ENCODE measurements around the gene AMPH. TPM values are rescaled to one million over a fixed set of nuclear protein-coding genes. Genes with fewer than 3 reads are reported as not detected.

AMPH gene
- not detected for total RNA-seq
- under 1 TPM; 0.11 to 0.28 TPM for polyA plus RNA-seq
- total RNA-seq = not detected

- Histone ChIP-seq H3K4me3 (ENCODE audit: low read length) (no peak within 1 kb of the TSS), H3K9me3 (ENCODE audit: control insufficient read depth in 2 of 3, low read length in 3 of 3) (no peaks in the 10 kb centered on the region), H3K27ac (ENCODE audit: low read depth, low read length) (no peak within 1 kb of the TSS), H3K27me3 (ENCODE audit: control insufficient read depth in 2 of 2, insufficient read depth in 2 of 2, low read length in 2 of 2) (no peaks in the 10 kb centered on the region), H3K4me1 (ENCODE audit: control insufficient read depth in 2 of 2, insufficient read depth in 2 of 2, low read length in 2 of 2) (no peaks in the 10 kb centered on the region), H3K36me3 (ENCODE audit: control insufficient read depth in 2 of 3, insufficient read depth in 3 of 3, low read length in 3 of 3) (no peaks in the 10 kb centered on the region)
- intact Hi-C loops (cut with micrococcal nuclease) = no loop called here
- Mint-ChIP-seq H3K4me1 (peaks cover 0 to 22% (median 11%) of the 10 kb centered on the region in 7 donors), H3K9me3 (peaks cover 0 to 5% (median 0%) of the 10 kb centered on the region in 11 donors), H3K27me3 (peaks cover 40 to 67% (median 56%) of the 10 kb centered on the region in 5 donors), H3K36me3 (no peaks in the 10 kb centered on the region), H3K27ac (no peak within 1 kb of the TSS), H3K4me3 (peak within 1 kb of the TSS; percentile 53 to 82 (median 76))
- peak in 2 of 9 donors; percentile 2 to 3 for DNase-seq
- ChIA-PET POLR2A (no interaction called here), CTCF (interaction anchor here (1.5 to 2.2 kb wide), 2 partner anchors 232 to 234 kb away, joined by 5 to 13 read pairs; no protein-coding TSS in a partner anchor)
- ATAC-seq = no peak
Measured at GRCh38 chr7:38630720-38631673, at the start of gene AMPH. Gene AMPH (minus strand): TSS chr7:38631373. CDS start chr7:38631351, 22 bp downstream.

- peak; percentile 29 for ATAC-seq
- H3K36me3 Mint-ChIP-seq = no peaks in the 10 kb centered on the region
- H3K27me3 ChIP-seq (ENCODE audit: control insufficient read depth in 2 of 2, insufficient read depth in 2 of 2, low read length in 2 of 2) = no peaks in the 10 kb centered on the region
- no peaks in the 10 kb centered on the region for H3K4me1 Mint-ChIP-seq
- DNase-seq = no peak
- no peaks in the 10 kb centered on the region for H3K4me1 ChIP-seq (ENCODE audit: control insufficient read depth in 2 of 2, insufficient read depth in 2 of 2, low read length in 2 of 2)
- H3K36me3 ChIP-seq (ENCODE audit: control insufficient read depth in 2 of 3, insufficient read depth in 3 of 3, low read length in 3 of 3) = no peaks in the 10 kb centered on the region
- ChIA-PET CTCF (no interaction called here), POLR2A (no interaction called here)
- H3K27ac Mint-ChIP-seq = no peak overlapping the region
- peaks cover 0 to 4% (median 0%) of the 10 kb centered on the region in 11 donors for H3K9me3 Mint-ChIP-seq
- intact Hi-C loops (cut with micrococcal nuclease) = no loop called here
- no peak overlapping the region for H3K27ac ChIP-seq (ENCODE audit: low read depth, low read length)
- H3K9me3 ChIP-seq (ENCODE audit: control insufficient read depth in 2 of 3, low read length in 3 of 3) = no peaks in the 10 kb centered on the region
- H3K27me3 Mint-ChIP-seq = peaks cover under 1 to 13% (median 8%) of the 10 kb centered on the region in 5 donors
- H3K4me3 Mint-ChIP-seq = no peak overlapping the region
- H3K4me3 ChIP-seq (ENCODE audit: low read length) = no peak overlapping the region
Measured at GRCh38 chr7:38679419-38679818, 48.2 kb upstream of the AMPH start.

- Histone ChIP-seq H3K4me3 (ENCODE audit: low read length) (no peak overlapping the region), H3K27me3 (ENCODE audit: control insufficient read depth in 2 of 2, insufficient read depth in 2 of 2, low read length in 2 of 2) (no peaks in the 10 kb centered on the region), H3K27ac (ENCODE audit: low read depth, low read length) (no peak overlapping the region), H3K36me3 (ENCODE audit: control insufficient read depth in 2 of 3, insufficient read depth in 3 of 3, low read length in 3 of 3) (no peaks in the 10 kb centered on the region), H3K4me1 (ENCODE audit: control insufficient read depth in 2 of 2, insufficient read depth in 2 of 2, low read length in 2 of 2) (no peaks in the 10 kb centered on the region), H3K9me3 (ENCODE audit: control insufficient read depth in 2 of 3, low read length in 3 of 3) (no peaks in the 10 kb centered on the region)
- H3K9me3 Mint-ChIP-seq = peaks cover 0 to 4% (median 0%) of the 10 kb centered on the region in 11 donors
- ChIA-PET CTCF (interaction anchor here (0.6 kb wide), 1 partner anchor 790 kb away, joined by 3 read pairs; no protein-coding TSS in a partner anchor), POLR2A (interaction anchor here (0.5 kb wide), 1 partner anchor 211 kb away, joined by 4 read pairs; no protein-coding TSS in a partner anchor)
- H3K27me3 Mint-ChIP-seq = peaks cover 0 to 13% (median 8%) of the 10 kb centered on the region in 5 donors
- H3K4me1 Mint-ChIP-seq = no peaks in the 10 kb centered on the region
- no peak for DNase-seq
- intact Hi-C loops (cut with micrococcal nuclease) = no loop called here
- no peaks in the 10 kb centered on the region for H3K36me3 Mint-ChIP-seq
- no peak overlapping the region for H3K4me3 Mint-ChIP-seq
- no peak overlapping the region for H3K27ac Mint-ChIP-seq
- no peak for ATAC-seq
Measured at GRCh38 chr7:38678698-38679054, 47.5 kb upstream of the AMPH start.

GRCh38 chr7:38677981-38678697 lies 47.0 kb upstream of the AMPH start:
- intact Hi-C loops (cut with micrococcal nuclease) = no loop called here
- CTCF ChIA-PET = interaction anchor here (0.6 kb wide), 1 partner anchor 834 kb away, joined by 3 read pairs; no protein-coding TSS in a partner anchor

GRCh38 chr7:38675494-38676106 lies 44.4 kb upstream of the AMPH start:
- H3K36me3 ChIP-seq (ENCODE audit: control insufficient read depth in 2 of 3, insufficient read depth in 3 of 3, low read length in 3 of 3) = no peaks in the 10 kb centered on the region
- no peaks in the 10 kb centered on the region for H3K4me1 ChIP-seq (ENCODE audit: control insufficient read depth in 2 of 2, insufficient read depth in 2 of 2, low read length in 2 of 2)
- ChIA-PET POLR2A (no interaction called here), CTCF (interaction anchor here (0.6 kb wide), 1 partner anchor 1540 kb away, joined by 6 read pairs; no protein-coding TSS in a partner anchor)
- no peak overlapping the region for H3K4me3 ChIP-seq (ENCODE audit: low read length)
- H3K27me3 Mint-ChIP-seq = peaks cover 4 to 17% (median 6%) of the 10 kb centered on the region in 5 donors
- H3K27ac ChIP-seq (ENCODE audit: low read depth, low read length) = no peak overlapping the region
- no peaks in the 10 kb centered on the region for H3K36me3 Mint-ChIP-seq
- H3K9me3 ChIP-seq (ENCODE audit: control insufficient read depth in 2 of 3, low read length in 3 of 3) = no peaks in the 10 kb centered on the region
- no peak overlapping the region for H3K27ac Mint-ChIP-seq
- intact Hi-C loops (cut with micrococcal nuclease) = no loop called here
- H3K4me1 Mint-ChIP-seq = peaks cover 0 to 7% (median 0%) of the 10 kb centered on the region in 7 donors
- H3K4me3 Mint-ChIP-seq = no peak overlapping the region
- ATAC-seq (no peak), DNase-seq (no peak)
- peaks cover 0 to 4% (median 0%) of the 10 kb centered on the region in 11 donors for H3K9me3 Mint-ChIP-seq
- H3K27me3 ChIP-seq (ENCODE audit: control insufficient read depth in 2 of 2, insufficient read depth in 2 of 2, low read length in 2 of 2) = no peaks in the 10 kb centered on the region

More at GRCh38 chr7:38677981-38678697, 47.0 kb upstream of the AMPH start:
- H3K4me3 ChIP-seq (ENCODE audit: low read length) = no peak overlapping the region
- H3K4me1 Mint-ChIP-seq = no peaks in the 10 kb centered on the region
- H3K4me3 Mint-ChIP-seq = no peak overlapping the region
- H3K27me3 ChIP-seq (ENCODE audit: control insufficient read depth in 2 of 2, insufficient read depth in 2 of 2, low read length in 2 of 2) = no peaks in the 10 kb centered on the region
- H3K27ac Mint-ChIP-seq = no peak overlapping the region
- H3K27me3 Mint-ChIP-seq = peaks cover 0 to 13% (median 8%) of the 10 kb centered on the region in 5 donors
- DNase-seq = no peak
- no peak for ATAC-seq
- H3K36me3 ChIP-seq (ENCODE audit: control insufficient read depth in 2 of 3, insufficient read depth in 3 of 3, low read length in 3 of 3) = no peaks in the 10 kb centered on the region
- H3K27ac ChIP-seq (ENCODE audit: low read depth, low read length) = no peak overlapping the region
- H3K4me1 ChIP-seq (ENCODE audit: control insufficient read depth in 2 of 2, insufficient read depth in 2 of 2, low read length in 2 of 2) = no peaks in the 10 kb centered on the region
- H3K9me3 Mint-ChIP-seq = peaks cover 0 to 4% (median 0%) of the 10 kb centered on the region in 11 donors
- POLR2A ChIA-PET = interaction anchor here (0.5 kb wide), 1 partner anchor 211 kb away, joined by 4 read pairs; no protein-coding TSS in a partner anchor
- H3K36me3 Mint-ChIP-seq = no peaks in the 10 kb centered on the region
- H3K9me3 ChIP-seq (ENCODE audit: control insufficient read depth in 2 of 3, low read length in 3 of 3) = no peaks in the 10 kb centered on the region

GRCh38 chr7:38674513-38674912 lies 43.3 kb upstream of the AMPH start:
- Histone ChIP-seq H3K27me3 (ENCODE audit: control insufficient read depth in 2 of 2, insufficient read depth in 2 of 2, low read length in 2 of 2) (no peaks in the 10 kb centered on the region), H3K4me3 (ENCODE audit: low read length) (no peak overlapping the region), H3K9me3 (ENCODE audit: control insufficient read depth in 2 of 3, low read length in 3 of 3) (no peaks in the 10 kb centered on the region), H3K36me3 (ENCODE audit: control insufficient read depth in 2 of 3, insufficient read depth in 3 of 3, low read length in 3 of 3) (no peaks in the 10 kb centered on the region), H3K27ac (ENCODE audit: low read depth, low read length) (no peak overlapping the region), H3K4me1 (ENCODE audit: control insufficient read depth in 2 of 2, insufficient read depth in 2 of 2, low read length in 2 of 2) (no peaks in the 10 kb centered on the region)
- Mint-ChIP-seq H3K4me1 (peaks cover 0 to 7% (median 0%) of the 10 kb centered on the region in 7 donors), H3K9me3 (peaks cover 0 to 4% (median 0%) of the 10 kb centered on the region in 11 donors), H3K27ac (no peak overlapping the region), H3K27me3 (peaks cover 0 to 17% (median 9%) of the 10 kb centered on the region in 5 donors), H3K4me3 (no peak overlapping the region), H3K36me3 (no peaks in the 10 kb centered on the region)
- POLR2A ChIA-PET = no interaction called here
- DNase-seq = no peak
- ATAC-seq = no peak
- CTCF ChIA-PET = no interaction called here
- intact Hi-C loops (cut with micrococcal nuclease) = no loop called here
